B cell (primary cell): Measurements from ENCODE around the gene ARPC5L. TPM values are rescaled to one million over a fixed set of nuclear protein-coding genes. Genes with fewer than 3 reads are reported as not detected.
A peak's percentile ranks its signal among the peaks of the same experiment; 100 is the strongest.

Experiments used
- ATAC-seq: fragments of 200-7000 bp; cut with Tn5 transposase; one replicate; pipeline ENCODE4 v1.10.0; 2021; ENCODE audit warnings: low read depth, mild to moderate bottlenecking, moderate number of reproducible peaks, moderate library complexity
- CTCF ChIA-PET: fragments of 350-600 bp; sonication (Branson Sonifier 250); formaldehyde crosslinking; loops from one replicate; lab custom pipeline; 2021; ENCODE audit warnings: antibody characterized with exemption, inconsistent platforms; lab: Charles Lee
- POLR2A ChIA-PET: fragments of 350-600 bp; sonication (Branson Sonifier 250); formaldehyde crosslinking; loops from one replicate; lab custom pipeline; 2021; ENCODE audit warnings: antibody characterized with exemption; lab: Charles Lee
- DNase-seq: peaks from one replicate; pipeline ENCODE4 v3.0.0; 2013
- H2AFZ ChIP-seq: 2 replicates; pipeline ENCODE4 v1.6.1; 2012; ENCODE audit warnings: mild to moderate bottlenecking, low read depth, low read length; ENCODE audit not compliant: insufficient read depth, poor library complexity, severe bottlenecking
- H3K27ac ChIP-seq, 2 donors: 1 replicate in 1 of 2; 2 replicates in 1 of 2; pipeline ENCODE4 v1.5.1; 2012 to 2013; ENCODE audit warnings: low read length in 2 of 2, mild to moderate bottlenecking in 2 of 2, moderate library complexity in 1 of 2
- H3K27me3 ChIP-seq, 4 experiments: fragments of 200-600 bp in 1 of 4; sonication (generic) in 1 of 4; replicated peaks in 1 of 4; 1 replicate in 2 of 4; 2 replicates in 2 of 4; pipeline versions ENCODE4 v1.6.1 to v1.7.0; 2013 to 2016; ENCODE audit warnings: low read length in 3 of 4, mild to moderate bottlenecking in 2 of 4, mixed read lengths in 1 of 4, moderate library complexity in 1 of 4; ENCODE audit not compliant: insufficient read depth in 4 of 4, control insufficient read depth in 3 of 4; ENCODE audit errors: control extremely low read depth in 1 of 4
- H3K36me3 ChIP-seq, 2 experiments: replicated peaks in 1 of 2; 1 replicate in 1 of 2; 2 replicates in 1 of 2; pipeline versions ENCODE4 v1.6.1 to v1.7.1; 2013; ENCODE audit warnings: low read length in 1 of 2; ENCODE audit not compliant: insufficient read depth in 2 of 2, control insufficient read depth in 1 of 2; ENCODE audit errors: control extremely low read depth in 1 of 2, extremely low read depth in 1 of 2
- H3K4me1 ChIP-seq, 2 donors: fragments of 200-600 bp in 1 of 2; sonication (generic) in 1 of 2; 1 replicate in 1 of 2; 2 replicates in 1 of 2; pipeline versions ENCODE4 v1.5.1 to v1.6.1; 2013 to 2017; ENCODE audit warnings: low read length in 2 of 2; ENCODE audit not compliant: control insufficient read depth in 2 of 2, insufficient read depth in 2 of 2
- H3K4me2 ChIP-seq: replicated peaks from 2 replicates; pipeline ENCODE3; 2012; ENCODE audit warnings: mild to moderate bottlenecking, low read depth, low read length; ENCODE audit not compliant: poor library complexity, severe bottlenecking
- H3K4me3 ChIP-seq, 5 experiments: fragments of 200-600 bp in 1 of 5; sonication (generic) in 1 of 5; 1 replicate in 3 of 5; 2 replicates in 2 of 5; pipeline versions ENCODE4 v1.5.1 to v1.7.0; 2011 to 2016; ENCODE audit warnings: low read length in 4 of 5, mild to moderate bottlenecking in 4 of 5, low read depth in 2 of 5, control low read depth in 1 of 5, moderate library complexity in 1 of 5; ENCODE audit not compliant: insufficient read depth in 1 of 5; ENCODE audit errors: control extremely low read depth in 1 of 5, extremely low read depth in 1 of 5
- H3K79me2 ChIP-seq: fragments of 200-600 bp; sonication (generic); one replicate; pipeline ENCODE4 v1.6.0; 2016; ENCODE audit warnings: low read length; ENCODE audit not compliant: control insufficient read depth, insufficient read depth
- H3K9ac ChIP-seq: fragments of 200-600 bp; sonication (generic); 2 replicates; pipeline ENCODE4 v1.6.1; 2017; ENCODE audit warnings: mild to moderate bottlenecking, low read length, moderate library complexity
- H3K9me3 ChIP-seq, 3 donors: one replicate each; pipeline versions ENCODE4 v1.6.1 to v1.7.1; 2013; ENCODE audit warnings: low read length in 2 of 3; ENCODE audit not compliant: control insufficient read depth in 2 of 3, insufficient read depth in 1 of 3; ENCODE audit errors: control extremely low read depth in 1 of 3
- H4K20me1 ChIP-seq: 2 replicates; pipeline ENCODE4 v1.6.0; 2012; ENCODE audit warnings: mild to moderate bottlenecking, low read length; ENCODE audit not compliant: insufficient read depth, control insufficient read depth, poor library complexity, severe bottlenecking
- H3K27ac Mint-ChIP-seq: one replicate; pipeline ENCODE4 v1.8.0; 2021; ENCODE audit warnings: mixed read lengths
- H3K27me3 Mint-ChIP-seq: one replicate; pipeline ENCODE4 v1.8.0; 2021; ENCODE audit warnings: mixed read lengths
- H3K4me1 Mint-ChIP-seq: one replicate; pipeline ENCODE4 v1.8.0; 2021; ENCODE audit warnings: mixed read lengths
- H3K4me3 Mint-ChIP-seq: one replicate; pipeline ENCODE4 v1.8.0; 2021; ENCODE audit warnings: mixed read lengths
- H3K9me3 Mint-ChIP-seq: one replicate; pipeline ENCODE4 v1.8.0; 2022; ENCODE audit warnings: mixed read lengths; ENCODE audit not compliant: insufficient read depth
- CTCF ChIP-seq: fragments of 200-600 bp; IDR thresholded peaks from one replicate; pipeline ENCODE4 v1.8.0; 2022; ENCODE audit warnings: antibody characterized with exemption, mild to moderate bottlenecking
- EZH2 ChIP-seq: IDR thresholded peaks from 2 replicates; pipeline ENCODE4 v1.6.1; 2012; ENCODE audit warnings: borderline replicate concordance, low read depth, mild to moderate bottlenecking, moderate library complexity, low read length; ENCODE audit not compliant: insufficient read depth, poor library complexity, severe bottlenecking
- whole genome bisulfite sequencing: methylation state at CpG from one replicate; pipeline ENCODE4 v1.1.5; 2013; ENCODE audit warnings: missing lambda C conversion rate; ENCODE audit not compliant: insufficient coverage; 5-methylcytosine and 5-hydroxymethylcytosine counted together
- intact Hi-C: fragments of 100-400 bp; cut with micrococcal nuclease; formaldehyde crosslinking; loops from one replicate; pipeline ENCODE4 v1.10.0; 2022
- polyA plus RNA-seq: library from polyadenylated mRNA; depleted of rRNA; stranded (reverse); fragments of >200 nt; gene quantifications from 2 replicates; pipeline ENCODE4 v1.2.3, GENCODE V29; 2012
- total RNA-seq, 2 donors: library from RNA; stranded (reverse); fragments of 120-200 nt in 1 of 2; gene quantifications; 1 replicate in 1 of 2; 2 replicates in 1 of 2; pipeline versions ENCODE4 v1.2.3 to v1.2.4, GENCODE V29; 2013 to 2022

ARPC5L gene
- total and polyA plus RNA-seq, 2 donors (not counting 1 experiment from before 2014, with no cell fraction given) = 37.3 to 66.3 TPM

DNA sequence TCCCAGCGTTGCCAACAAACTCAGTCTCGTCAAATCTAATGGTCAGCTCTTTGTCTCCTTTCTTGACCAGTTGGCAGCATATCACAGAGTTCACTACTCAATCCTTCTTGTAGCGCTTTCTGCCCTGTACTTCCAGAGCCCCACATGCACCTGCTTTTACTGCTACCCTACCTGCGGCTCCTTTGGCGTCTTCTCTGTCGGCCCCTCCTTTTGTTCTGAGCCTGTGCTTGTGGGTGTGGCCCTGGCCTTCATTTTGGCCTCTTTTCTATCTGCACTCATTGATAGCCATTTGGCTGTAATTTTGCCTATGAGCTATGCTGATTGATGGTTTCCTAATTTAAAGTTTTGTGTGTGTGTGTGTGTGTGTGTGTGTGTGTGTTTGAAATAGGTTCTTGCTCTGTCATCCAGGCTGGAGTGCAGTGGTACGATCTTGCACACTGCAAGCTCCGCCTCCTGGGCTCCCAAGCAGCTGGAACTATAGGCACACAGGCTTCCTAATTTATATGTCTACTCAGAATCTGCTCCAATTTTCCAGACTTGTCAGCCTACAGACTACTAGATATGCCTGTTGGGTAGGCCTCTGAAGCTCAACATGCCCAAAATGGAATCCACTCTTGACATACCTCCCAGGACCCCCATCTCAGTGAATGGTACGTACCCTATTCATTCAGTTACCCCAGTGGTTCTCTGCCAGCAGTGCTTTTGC lies 32.3 kb downstream of the ARPC5L start:
- Histone ChIP-seq H4K20me1 (peaks cover 6% of the 10 kb centered on the region), H3K9ac (no peak overlapping the region), H3K79me2 (peaks cover 11% of the 10 kb centered on the region), H3K27me3 (no peaks in the 10 kb centered on the region), H3K4me1 (no peaks in the 10 kb centered on the region), H3K4me3 (no peak overlapping the region), H3K36me3 (peaks cover 0 to 54% of the 10 kb centered on the region in 2 experiments), H3K27ac (no peak overlapping the region), H3K9me3 (no peaks in the 10 kb centered on the region), H2AFZ (no peak overlapping the region), H3K4me2 (no peak overlapping the region)
- H3K4me3 Mint-ChIP-seq = no peak overlapping the region
- no peaks in the 10 kb centered on the region for H3K27me3 Mint-ChIP-seq
- DNase-seq = no peak
- H3K27ac Mint-ChIP-seq = peak overlapping the region; percentile 18
- WGBS = 87% methylated on average over 3 of the region's 9 CpGs
- intact Hi-C loops = loop anchor here (1.0 to 5.0 kb wide), 2 partner anchors 42 to 120 kb away; partner anchors contain the start of gene WDR38
- ChIA-PET POLR2A (no interaction called here), CTCF (interaction anchor here (0.6 to 2.5 kb wide), 13 partner anchors 12 to 145 kb away, joined by 3 to 23 read pairs (median 5); partner anchors contain the start of genes ARPC5L, NR6A1, RPL35 and WDR38)
- no peak for ATAC-seq
- H3K9me3 Mint-ChIP-seq = no peaks in the 10 kb centered on the region
- TF ChIP-seq EZH2 = no peak
- no peak for TF ChIP-seq CTCF
- peaks cover 4% of the 10 kb centered on the region for H3K4me1 Mint-ChIP-seq

- no peak overlapping the region for H3K27ac ChIP-seq
- H3K27me3 ChIP-seq = no peaks in the 10 kb centered on the region
- H3K4me2 ChIP-seq = no peak overlapping the region
- H3K4me3 ChIP-seq = no peak overlapping the region
- peak; percentile 53 for TF ChIP-seq CTCF
- TF ChIP-seq EZH2 = no peak
- H3K27ac Mint-ChIP-seq = no peak overlapping the region
- H3K9me3 Mint-ChIP-seq = no peaks in the 10 kb centered on the region
- no peak overlapping the region for H2AFZ ChIP-seq
- DNase-seq = peak; percentile 61
- peaks cover 4% of the 10 kb centered on the region for H3K4me1 Mint-ChIP-seq
- intact Hi-C loops = loop anchor here (1.0 to 5.0 kb wide), 2 partner anchors 42 to 120 kb away; partner anchors contain the start of gene WDR38
- peaks cover 11% of the 10 kb centered on the region for H3K79me2 ChIP-seq
- peak; percentile 53 for ATAC-seq
- peaks cover 0 to 50% of the 10 kb centered on the region in 2 experiments for H3K36me3 ChIP-seq
- POLR2A ChIA-PET = no interaction called here
- H3K9ac ChIP-seq = peak overlapping the region; percentile 23
- no peaks in the 10 kb centered on the region for H3K9me3 ChIP-seq
- peaks cover 6% of the 10 kb centered on the region for H4K20me1 ChIP-seq
- CTCF ChIA-PET = interaction anchor here (0.9 to 2.5 kb wide), 6 partner anchors 12 to 123 kb away, joined by 3 to 23 read pairs (median 6); partner anchors contain the start of genes ARPC5L, NR6A1, RPL35 and WDR38
- H3K4me1 ChIP-seq = no peaks in the 10 kb centered on the region
- no peaks in the 10 kb centered on the region for H3K27me3 Mint-ChIP-seq
- no peak overlapping the region for H3K4me3 Mint-ChIP-seq
Observed at GRCh38 chr9:124894741-124895170, 32.8 kb downstream of the ARPC5L start.
